Neural cell (in vitro differentiated cells): ENCODE results near the gene HEYL.

Experiments
- CTCF ChIP-seq: fragments of 450-650 bp; IDR thresholded peaks from 2 replicates; pipeline ENCODE4 v1.5.1; 2014; ENCODE audit warnings: antibody characterized with exemption, mild to moderate bottlenecking, moderate library complexity; ENCODE audit not compliant: poor library complexity, severe bottlenecking
- POLR2AphosphoS5 ChIP-seq: IDR thresholded peaks from 2 replicates; pipeline ENCODE4 v1.6.1; 2012

- no peak for TF ChIP-seq CTCF
- TF ChIP-seq POLR2AphosphoS5 = no peak
Observed at GRCh38 chr1:39632682-39633417, 6.6 kb downstream of the HEYL start.
